ENCODE measurements around the gene SMAD9. TPM values are rescaled to one million over a fixed set of nuclear protein-coding genes. Genes with fewer than 3 reads are reported as not detected.
"Not testable (repeated sequence)": the region's sequence is repeated elsewhere in the genome, so short reads cannot be mapped to it uniquely, and the experiment has no call there.

Gene SMAD9
- total RNA-seq, 1 experiment from 2014 or later: 0.87 TPM

GRCh38 chr13:36885901-36886300 lies 34.1 kb downstream of the SMAD9 start:
- Histone ChIP-seq H3K4me2 (ENCODE audit: low read length) (no peak overlapping the region), H3F3A (ENCODE audit: low read length, unreplicated experiment) (no peaks in the 10 kb centered on the region), H3K4me3 (ENCODE audit: low read length) (no peak overlapping the region), H3K9me3 (ENCODE audit: low read length) (no peaks in the 10 kb centered on the region), H3K79me2 (ENCODE audit: low read length) (no peaks in the 10 kb centered on the region), H3K9me2 (replicated peaks; ENCODE audit: low read length) (no peaks in the 10 kb centered on the region), H3K9ac (ENCODE audit: low read length) (no peak overlapping the region), H3K27me3 (ENCODE audit: low read length) (no peaks in the 10 kb centered on the region), H4K20me1 (ENCODE audit: low read length) (no peaks in the 10 kb centered on the region), H3K27ac (ENCODE audit: low read length) (no peak overlapping the region), H2AFZ (ENCODE audit: low read length) (no peak overlapping the region), H3K4me1 (ENCODE audit: insufficient read depth, low read length) (no peaks in the 10 kb centered on the region), H3K36me3 (ENCODE audit: low read depth, low read length) (no peaks in the 10 kb centered on the region)
- no peak for DNase-seq
- ChIA-PET CTCF (no interaction called here), POLR2A (ENCODE audit: unreplicated experiment) (no interaction called here)
- no peak for TF ChIP-seq CTCF (conservative IDR thresholded peaks at IDR 0.05; ENCODE audit: low read depth, low read length)
- TF ChIP-seq EZH2 (IDR thresholded peaks at IDR 0.05; ENCODE audit: low read length, unreplicated experiment): no peak
- TF ChIP-seq EZH2phosphoT487 (IDR thresholded peaks at IDR 0.05; ENCODE audit: borderline replicate concordance, low read length): no peak
- no TSS peak for BruUV-seq (replicated peaks)
- intact Hi-C loops (cut with micrococcal nuclease): no loop called here
- no peak for ATAC-seq

- H3K4me1 ChIP-seq (ENCODE audit: insufficient read depth, low read length): no peaks in the 10 kb centered on the region
- H3K4me3 ChIP-seq (ENCODE audit: low read length): no peak overlapping the region
- BruUV-seq (replicated peaks): no TSS peak
- no peak overlapping the region for H3K27ac ChIP-seq (ENCODE audit: low read length)
- no peaks in the 10 kb centered on the region for H3F3A ChIP-seq (ENCODE audit: low read length, unreplicated experiment)
- ChIA-PET CTCF (no interaction called here), POLR2A (ENCODE audit: unreplicated experiment) (no interaction called here)
- ATAC-seq: no peak
- no peak for DNase-seq
- H3K36me3 ChIP-seq (ENCODE audit: low read depth, low read length): no peaks in the 10 kb centered on the region
- TF ChIP-seq EZH2phosphoT487 (IDR thresholded peaks at IDR 0.05; ENCODE audit: borderline replicate concordance, low read length): no peak
- intact Hi-C loops (cut with micrococcal nuclease): no loop called here
- no peaks in the 10 kb centered on the region for H3K27me3 ChIP-seq (ENCODE audit: low read length)
- no peak overlapping the region for H3K9ac ChIP-seq (ENCODE audit: low read length)
- H3K4me2 ChIP-seq (ENCODE audit: low read length): no peak overlapping the region
- H3K79me2 ChIP-seq (ENCODE audit: low read length): no peaks in the 10 kb centered on the region
- no peaks in the 10 kb centered on the region for H4K20me1 ChIP-seq (ENCODE audit: low read length)
- H2AFZ ChIP-seq (ENCODE audit: low read length): no peak overlapping the region
- no peaks in the 10 kb centered on the region for H3K9me2 ChIP-seq (replicated peaks; ENCODE audit: low read length)
- no peaks in the 10 kb centered on the region for H3K9me3 ChIP-seq (ENCODE audit: low read length)
Observed at GRCh38 chr13:36884235-36884634, 35.8 kb downstream of the SMAD9 start.

GRCh38 chr13:36883824-36884223 lies 36.2 kb downstream of the SMAD9 start:
- no peak overlapping the region for H3K9ac ChIP-seq (ENCODE audit: low read length)
- DNase-seq (no peak), ATAC-seq (no peak)
- BruUV-seq (replicated peaks): no TSS peak
- H3K27me3 ChIP-seq (ENCODE audit: low read length): no peaks in the 10 kb centered on the region
- intact Hi-C loops (cut with micrococcal nuclease): no loop called here
- H3K4me1 ChIP-seq (ENCODE audit: insufficient read depth, low read length): no peaks in the 10 kb centered on the region
- ChIA-PET POLR2A (ENCODE audit: unreplicated experiment) (no interaction called here), CTCF (no interaction called here)
- no peaks in the 10 kb centered on the region for H3K9me3 ChIP-seq (ENCODE audit: low read length)
- no peak overlapping the region for H3K4me3 ChIP-seq (ENCODE audit: low read length)
- no peaks in the 10 kb centered on the region for H3F3A ChIP-seq (ENCODE audit: low read length, unreplicated experiment)
- no peak overlapping the region for H3K27ac ChIP-seq (ENCODE audit: low read length)
- H4K20me1 ChIP-seq (ENCODE audit: low read length): no peaks in the 10 kb centered on the region
- no peaks in the 10 kb centered on the region for H3K9me2 ChIP-seq (replicated peaks; ENCODE audit: low read length)
- TF ChIP-seq EZH2 (IDR thresholded peaks at IDR 0.05; ENCODE audit: low read length, unreplicated experiment) (no peak), CTCF (conservative IDR thresholded peaks at IDR 0.05; ENCODE audit: low read depth, low read length) (no peak), EZH2phosphoT487 (IDR thresholded peaks at IDR 0.05; ENCODE audit: borderline replicate concordance, low read length) (no peak)
- H2AFZ ChIP-seq (ENCODE audit: low read length): no peak overlapping the region
- no peaks in the 10 kb centered on the region for H3K36me3 ChIP-seq (ENCODE audit: low read depth, low read length)
- no peaks in the 10 kb centered on the region for H3K79me2 ChIP-seq (ENCODE audit: low read length)
- H3K4me2 ChIP-seq (ENCODE audit: low read length): no peak overlapping the region

- CTCF ChIA-PET; ATAC-seq; H3K9ac ChIP-seq (ENCODE audit: low read length); H3K27ac ChIP-seq (ENCODE audit: low read length); H3F3A ChIP-seq (ENCODE audit: low read length, unreplicated experiment); H3K4me1 ChIP-seq (ENCODE audit: insufficient read depth, low read length); H3K9me2 ChIP-seq (replicated peaks; ENCODE audit: low read length); H4K20me1 ChIP-seq (ENCODE audit: low read length); H3K79me2 ChIP-seq (ENCODE audit: low read length); H2AFZ ChIP-seq (ENCODE audit: low read length); BruUV-seq (replicated peaks); H3K36me3 ChIP-seq (ENCODE audit: low read depth, low read length); H3K9me3 ChIP-seq (ENCODE audit: low read length); POLR2A ChIA-PET (ENCODE audit: unreplicated experiment); DNase-seq; intact Hi-C loops (cut with micrococcal nuclease); H3K4me2 ChIP-seq (ENCODE audit: low read length); H3K4me3 ChIP-seq (ENCODE audit: low read length); H3K27me3 ChIP-seq (ENCODE audit: low read length): not testable (repeated sequence)
Observed at GRCh38 chr13:36883392-36883791, 36.6 kb downstream of the SMAD9 start.
